VCaP (cell line): ENCODE data around the gene PRKG1.

Experiments used
- H3K27ac ChIP-seq: fragments of 450-650 bp; 2 replicates; pipeline ENCODE4 v1.5.1; 2017
- CTCF ChIP-seq: fragments of 450-650 bp; conservative IDR thresholded peaks from 2 replicates; pipeline ENCODE4 v1.5.1; 2017; ENCODE audit warnings: mild to moderate bottlenecking, moderate library complexity

The PRKG1 gene

GRCh38 chr10:51357170-51357569 is 282.9 kb downstream of the PRKG1 start:
- no peak for TF ChIP-seq CTCF
- H3K27ac ChIP-seq: no peak overlapping the region

GRCh38 chr10:51358227-51358626 is 283.9 kb downstream of the PRKG1 start:
- TF ChIP-seq CTCF: no peak
- H3K27ac ChIP-seq: no peak overlapping the region

GRCh38 chr10:51363415-51363814 is 289.1 kb downstream of the PRKG1 start:
- TF ChIP-seq CTCF: no peak
- H3K27ac ChIP-seq: no peak overlapping the region

- no peak overlapping the region for H3K27ac ChIP-seq
- no peak for TF ChIP-seq CTCF
Observed at GRCh38 chr10:51364674-51365073, 290.4 kb downstream of the PRKG1 start.

GRCh38 chr10:51366044-51366443 is 291.8 kb downstream of the PRKG1 start:
- H3K27ac ChIP-seq: no peak overlapping the region
- TF ChIP-seq CTCF: no peak

GRCh38 chr10:51367127-51367526 is 292.8 kb downstream of the PRKG1 start:
- H3K27ac ChIP-seq: no peak overlapping the region
- no peak for TF ChIP-seq CTCF

- TF ChIP-seq CTCF: no peak
- H3K27ac ChIP-seq: no peak overlapping the region
Observed at GRCh38 chr10:51367694-51368093, 293.4 kb downstream of the PRKG1 start.

GRCh38 chr10:51368943-51369342 is 294.7 kb downstream of the PRKG1 start:
- H3K27ac ChIP-seq: no peak overlapping the region

More at GRCh38 chr10:51368943-51369342, 294.7 kb downstream of the PRKG1 start:
- TF ChIP-seq CTCF: no peak
